Astrocyte of the cerebellum (primary cell): Measurements from ENCODE around the gene GRID2.

Source experiments
- DNase-seq: peaks from one replicate; pipeline ENCODE4 v3.0.0-alpha.2; 2011; ENCODE audit warnings: low read depth
- H3K4me3 ChIP-seq: 2 replicates; pipeline ENCODE4 v1.5.1; 2011; ENCODE audit warnings: mild to moderate bottlenecking, low read depth, low read length, moderate library complexity
- in situ Hi-C: cut with HindIII; loops from 2 replicates; pipeline ENCODE4 v1.10.0; 2017; ENCODE audit warnings: low sequenced_read_pairs
- TF ChIP-seq, protein P1 (sequence below): IDR thresholded peaks from 2 replicates; pipeline ENCODE4 v1.5.1; 2012; ENCODE audit warnings: low read length, low read depth, moderate library complexity, mild to moderate bottlenecking; ENCODE audit errors: missing control alignments

The GRID2 gene

DNA sequence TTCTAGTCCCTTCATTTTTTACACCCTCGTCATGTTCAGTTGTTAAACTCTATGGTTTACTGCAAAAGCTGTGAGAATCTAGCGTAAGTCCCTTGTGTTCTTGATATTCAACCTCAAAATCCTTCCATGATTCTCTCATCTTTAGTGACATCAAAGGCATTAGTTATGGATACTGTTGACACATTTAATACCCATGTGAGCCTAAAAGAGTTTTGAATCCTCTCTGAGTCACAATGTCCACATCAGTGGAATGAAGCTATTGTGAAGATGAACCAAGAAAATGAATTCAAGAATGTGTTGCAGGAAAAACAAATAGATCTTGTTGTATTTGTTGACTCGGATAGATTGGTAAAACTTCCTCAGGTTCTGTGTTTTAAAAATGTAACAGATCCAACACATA lies 1130.1 kb downstream of the GRID2 start:
- in situ Hi-C loops: no loop called here
- TF ChIP-seq, protein P1, sequence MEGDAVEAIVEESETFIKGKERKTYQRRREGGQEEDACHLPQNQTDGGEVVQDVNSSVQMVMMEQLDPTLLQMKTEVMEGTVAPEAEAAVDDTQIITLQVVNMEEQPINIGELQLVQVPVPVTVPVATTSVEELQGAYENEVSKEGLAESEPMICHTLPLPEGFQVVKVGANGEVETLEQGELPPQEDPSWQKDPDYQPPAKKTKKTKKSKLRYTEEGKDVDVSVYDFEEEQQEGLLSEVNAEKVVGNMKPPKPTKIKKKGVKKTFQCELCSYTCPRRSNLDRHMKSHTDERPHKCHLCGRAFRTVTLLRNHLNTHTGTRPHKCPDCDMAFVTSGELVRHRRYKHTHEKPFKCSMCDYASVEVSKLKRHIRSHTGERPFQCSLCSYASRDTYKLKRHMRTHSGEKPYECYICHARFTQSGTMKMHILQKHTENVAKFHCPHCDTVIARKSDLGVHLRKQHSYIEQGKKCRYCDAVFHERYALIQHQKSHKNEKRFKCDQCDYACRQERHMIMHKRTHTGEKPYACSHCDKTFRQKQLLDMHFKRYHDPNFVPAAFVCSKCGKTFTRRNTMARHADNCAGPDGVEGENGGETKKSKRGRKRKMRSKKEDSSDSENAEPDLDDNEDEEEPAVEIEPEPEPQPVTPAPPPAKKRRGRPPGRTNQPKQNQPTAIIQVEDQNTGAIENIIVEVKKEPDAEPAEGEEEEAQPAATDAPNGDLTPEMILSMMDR: no peak
- DNase-seq: no peak
- no peak overlapping the region for H3K4me3 ChIP-seq

DNA sequence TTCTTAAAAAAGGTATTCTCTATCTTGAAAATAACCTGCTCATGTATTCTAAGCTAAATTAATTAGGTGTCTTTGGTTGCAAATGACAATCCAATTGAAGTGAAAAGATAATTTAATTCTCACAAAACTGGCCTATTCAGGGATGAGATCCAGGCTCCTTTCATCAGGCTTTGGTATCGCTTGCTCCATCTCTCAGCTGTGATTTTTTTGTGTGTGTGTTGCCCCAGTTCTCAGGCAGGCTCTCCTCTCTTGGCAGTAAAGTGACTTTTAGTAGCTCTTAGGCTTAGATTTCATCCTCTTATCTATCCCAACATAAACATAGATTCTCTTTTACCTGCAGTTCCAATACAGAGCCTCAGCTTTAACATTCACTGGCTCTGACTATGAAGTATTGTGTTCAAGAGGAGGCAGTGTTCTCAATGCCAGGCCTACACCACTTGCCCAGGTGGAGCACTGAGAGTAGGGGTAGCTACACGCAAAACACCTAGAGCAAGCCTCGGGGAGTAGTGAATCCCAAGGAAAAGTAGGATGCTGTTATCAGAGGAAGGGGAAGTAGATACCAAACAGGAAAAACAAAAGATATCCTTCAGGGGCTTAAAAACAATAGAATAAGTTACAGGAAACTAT lies 1132.3 kb downstream of the GRID2 start:
- TF ChIP-seq, protein P1: no peak
- no peak for DNase-seq
- in situ Hi-C loops: no loop called here
- no peak overlapping the region for H3K4me3 ChIP-seq

DNA sequence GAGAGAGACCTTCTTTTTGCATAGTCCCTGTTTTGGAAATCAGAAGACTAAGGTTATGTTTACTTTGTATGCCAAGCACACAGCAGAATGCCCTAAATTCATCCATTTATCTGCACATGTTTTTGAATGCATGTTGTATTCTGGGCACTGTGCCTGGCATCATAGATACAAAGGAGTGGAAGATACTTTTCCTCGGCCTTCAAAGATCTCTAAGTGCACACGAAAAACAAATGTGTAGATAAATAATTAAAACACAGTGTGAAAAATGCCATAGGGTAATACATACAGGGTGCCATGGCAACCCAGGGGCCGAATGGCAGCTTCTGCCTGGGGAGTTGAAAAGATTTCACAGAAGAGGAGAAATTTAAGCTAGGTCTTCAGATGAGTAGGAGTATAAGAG lies 1134.2 kb downstream of the GRID2 start:
- DNase-seq: no peak
- in situ Hi-C loops: no loop called here
- no peak overlapping the region for H3K4me3 ChIP-seq
- TF ChIP-seq, protein P1: no peak

DNA sequence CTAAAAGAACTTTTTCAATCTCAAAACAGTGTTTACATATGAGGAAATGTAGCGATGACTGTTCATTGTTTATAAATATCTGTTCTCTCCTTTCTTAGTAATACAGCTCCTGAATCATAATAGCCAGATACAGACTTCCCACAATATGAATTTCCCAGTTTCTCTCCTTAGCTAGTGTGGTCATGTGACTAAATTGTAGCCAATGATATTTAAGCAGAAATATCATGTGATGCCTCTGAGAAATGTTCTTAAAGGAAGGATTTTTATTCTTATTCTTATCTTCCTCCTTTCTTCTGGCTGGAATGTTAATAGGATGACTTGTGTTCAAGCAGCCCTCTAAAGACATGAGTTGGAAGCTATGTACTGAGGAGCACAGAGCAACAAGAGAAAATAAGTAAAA lies 1141.1 kb downstream of the GRID2 start:
- TF ChIP-seq, protein P1: no peak
- H3K4me3 ChIP-seq: no peak overlapping the region
- in situ Hi-C loops: no loop called here
- DNase-seq: no peak

DNA sequence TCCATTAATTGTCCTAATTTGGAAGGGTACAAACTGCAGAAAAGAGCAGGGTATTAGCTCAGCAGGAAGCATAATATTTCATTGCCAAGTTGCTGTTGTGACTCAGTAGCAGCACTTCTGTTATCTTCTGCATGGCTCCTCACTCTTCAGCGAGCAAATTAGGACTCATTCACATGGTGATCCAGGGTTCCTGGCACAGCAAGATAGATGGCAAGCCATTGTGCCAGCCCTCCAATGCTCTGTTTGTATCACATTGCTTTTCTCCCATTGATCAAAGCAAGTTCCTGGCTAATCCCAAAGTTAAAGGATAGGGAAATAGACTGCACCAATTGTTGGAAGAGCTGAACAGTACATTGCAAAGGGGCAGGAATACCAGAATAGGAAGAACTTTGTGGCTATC lies 1142.3 kb downstream of the GRID2 start:
- TF ChIP-seq, protein P1: no peak
- H3K4me3 ChIP-seq: no peak overlapping the region
- in situ Hi-C loops: no loop called here
- DNase-seq: no peak

DNA sequence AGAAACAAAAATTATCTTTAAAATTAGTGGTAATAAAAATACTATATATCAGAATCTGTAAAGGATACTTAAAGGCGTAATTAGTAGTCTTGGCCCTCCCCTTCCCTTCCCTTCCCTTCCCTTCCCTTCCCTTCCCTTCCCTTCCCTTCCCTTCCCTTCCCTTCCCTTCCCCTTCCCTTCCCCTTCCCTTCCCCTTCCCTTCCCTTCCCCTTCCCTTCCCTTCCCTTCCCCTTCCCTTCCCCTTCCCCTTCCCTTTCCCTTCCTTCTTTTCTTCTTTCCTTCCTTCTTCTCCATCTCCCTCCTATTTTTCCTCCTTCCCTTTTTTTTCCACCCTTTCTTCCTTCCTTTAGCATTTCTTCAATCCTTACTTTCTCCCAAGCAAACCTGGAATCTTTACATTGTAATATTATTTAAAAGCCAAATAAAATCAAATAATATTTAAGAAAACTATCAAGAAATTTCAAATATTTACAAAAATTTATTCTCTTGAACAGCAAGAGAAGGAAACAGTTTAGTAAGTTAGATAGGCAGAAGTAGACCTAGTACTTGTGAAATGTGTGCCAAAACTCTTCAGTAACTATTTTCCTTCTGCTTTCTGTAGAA lies 1145.0 kb downstream of the GRID2 start:
- TF ChIP-seq, protein P1: no peak
- no peak overlapping the region for H3K4me3 ChIP-seq
- no peak for DNase-seq
- in situ Hi-C loops: no loop called here
